Measurements from ENCODE around the gene HNRNPA3. TPM values are rescaled to one million over a fixed set of nuclear protein-coding genes. Genes with fewer than 3 reads are reported as not detected.
"Not testable (repeated sequence)": the region's sequence is repeated elsewhere in the genome, so short reads cannot be mapped to it uniquely, and the experiment has no call there.

HNRNPA3 gene
- total RNA-seq, 1 donor from 2014 or later, result 68.0 TPM

DNA sequence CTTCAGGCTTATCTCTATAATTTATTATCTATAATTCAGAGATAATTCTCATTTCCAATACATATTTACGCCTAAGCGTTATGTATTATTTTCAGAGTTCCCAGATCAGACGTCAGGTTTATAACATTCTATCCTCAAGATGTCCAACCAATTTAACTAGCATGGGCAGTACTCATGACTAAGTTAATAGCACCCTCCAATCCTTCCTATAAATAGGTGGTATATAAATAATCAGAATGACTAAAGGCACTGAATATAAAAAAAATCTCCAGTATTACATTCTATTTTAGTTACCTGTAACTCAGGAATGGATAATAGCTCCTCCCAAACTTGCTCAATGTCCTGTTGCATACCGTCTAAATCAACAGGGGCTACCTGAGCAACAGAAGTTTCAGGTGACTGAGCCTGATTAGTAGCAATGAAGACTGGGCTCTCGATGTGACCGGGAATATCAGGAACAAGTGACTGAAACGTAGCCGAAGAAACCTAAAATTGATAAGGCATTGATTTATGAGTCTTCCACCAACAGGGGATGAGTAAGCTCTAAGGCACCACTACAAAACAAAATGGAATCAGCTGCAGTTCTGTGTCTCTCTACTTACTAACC, 19.6 kb downstream of the HNRNPA3 start:
- no peak for DNase-seq (ENCODE audit: extremely low read depth, low read depth, low spot score)

DNA sequence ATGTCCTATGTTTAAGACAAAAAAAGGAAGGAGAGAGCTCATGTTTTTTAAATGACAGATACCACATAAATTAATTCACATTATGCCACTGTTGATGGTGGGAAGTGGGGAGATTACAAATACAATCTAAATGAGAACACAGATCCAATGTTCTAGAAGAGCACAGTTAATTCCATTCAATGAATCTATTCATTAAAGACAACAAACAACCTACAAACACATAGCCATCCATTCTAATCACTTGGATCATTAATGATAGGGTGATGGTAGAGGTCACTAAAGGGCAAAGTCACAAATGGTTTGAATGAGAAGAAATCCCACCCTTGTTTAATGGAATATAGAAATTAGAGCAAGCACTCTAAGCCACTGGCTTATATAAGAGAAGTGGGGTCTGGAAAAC, 21.7 kb downstream of the HNRNPA3 start:
- DNase-seq (ENCODE audit: extremely low read depth, low read depth, low spot score), result no peak

DNA sequence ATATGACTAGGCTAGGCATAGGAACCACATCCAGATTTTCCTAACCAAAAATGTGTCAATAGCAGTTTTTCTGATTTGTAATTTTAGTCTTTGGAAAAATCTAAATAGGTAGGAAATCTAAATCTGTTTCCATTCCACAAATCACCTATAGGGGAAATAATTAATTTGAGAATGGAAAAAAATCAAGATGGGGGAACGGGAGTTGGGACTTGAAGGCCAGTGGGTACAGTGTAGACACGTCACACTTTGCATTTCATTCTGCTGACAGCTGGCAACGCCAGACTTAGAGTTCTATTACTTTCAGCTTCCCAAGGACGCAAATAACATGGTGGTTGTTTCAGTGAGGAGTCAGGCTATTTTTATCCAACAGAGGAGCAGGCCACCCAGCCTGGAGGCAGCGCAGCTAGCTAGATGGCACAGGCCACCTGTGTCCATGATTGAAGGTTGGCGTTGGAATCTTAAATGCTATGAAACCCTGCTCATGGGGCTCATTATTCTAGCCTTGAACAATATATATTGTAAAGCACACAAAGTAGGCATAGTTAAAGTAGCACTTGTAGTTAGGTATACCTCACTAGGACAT, 23.4 kb downstream of the HNRNPA3 start:
- DNase-seq (ENCODE audit: extremely low read depth, low read depth, low spot score), result no peak

DNA sequence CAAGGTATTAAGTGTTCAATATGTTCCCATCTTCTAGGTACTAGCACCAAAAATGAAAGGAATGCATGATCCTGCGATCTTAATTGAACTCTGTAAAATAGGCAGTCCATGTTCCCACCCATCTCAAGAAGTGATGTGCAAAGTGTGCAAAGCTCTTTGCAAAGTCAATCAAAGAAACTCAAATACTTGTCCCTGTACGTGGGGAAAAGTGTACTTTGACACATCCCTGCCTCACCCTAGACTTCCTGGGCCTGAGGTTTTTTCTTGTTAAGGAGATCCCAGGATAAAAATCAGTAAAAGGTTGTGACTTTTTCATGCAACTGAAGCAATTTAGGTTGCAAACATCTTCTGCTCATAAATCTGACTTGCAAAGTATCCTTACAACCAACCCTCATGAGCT, 25.3 kb downstream of the HNRNPA3 start:
- DNase-seq (ENCODE audit: extremely low read depth, low read depth, low spot score), result no peak

DNA sequence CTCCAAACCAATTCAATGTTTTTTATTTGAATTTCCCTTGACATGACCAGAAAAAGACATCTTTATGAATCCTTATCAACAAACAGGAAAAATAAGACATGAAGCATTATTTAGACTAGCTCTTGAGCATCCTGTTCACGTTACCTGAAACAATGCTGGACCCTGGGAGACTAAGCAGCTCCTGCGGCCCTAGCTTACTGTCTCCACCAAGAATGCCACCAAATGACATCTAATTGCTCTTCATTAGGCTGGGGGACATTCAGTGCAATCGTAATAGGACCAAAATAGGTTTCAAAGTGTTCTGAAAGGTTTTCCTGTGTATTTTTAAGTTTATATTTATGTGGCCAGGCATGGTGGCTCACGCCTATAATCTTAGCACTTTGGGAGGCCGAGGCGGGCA, 26.5 kb downstream of the HNRNPA3 start:
- DNase-seq (ENCODE audit: extremely low read depth, low read depth, low spot score), result no peak

DNA sequence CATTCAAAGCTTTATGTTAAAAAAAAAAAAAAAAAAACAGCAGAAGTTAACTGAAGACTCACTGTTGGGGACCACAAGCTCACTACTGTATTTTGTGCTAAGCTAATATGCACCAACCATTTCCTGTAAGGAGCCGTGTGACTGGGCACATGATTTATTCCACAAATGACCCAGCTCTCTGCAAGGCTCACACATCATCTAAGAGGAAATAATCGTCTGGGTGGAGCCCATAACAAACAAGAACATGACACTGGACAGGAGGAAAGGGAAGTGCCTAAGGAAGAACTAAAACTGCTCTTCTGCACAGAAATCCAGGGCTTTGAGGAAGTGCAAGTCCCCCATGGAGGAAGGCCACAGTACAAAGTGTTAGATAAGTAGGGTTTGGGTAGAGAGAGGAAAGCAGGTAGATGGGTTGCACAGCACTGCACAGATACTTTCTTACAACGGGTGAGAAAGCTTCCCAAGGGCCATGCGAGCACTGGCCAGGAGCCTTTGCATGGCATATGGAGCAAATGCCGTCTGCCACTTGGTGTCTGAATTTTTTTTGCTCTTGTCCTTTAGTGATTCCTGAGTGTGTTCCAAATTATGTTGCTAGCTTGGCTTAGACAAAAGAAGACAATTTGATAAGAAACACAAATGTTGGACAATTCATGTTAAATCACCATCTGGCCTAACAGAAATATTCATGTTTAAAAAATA, 27.5 kb downstream of the HNRNPA3 start:
- no peak for DNase-seq (ENCODE audit: extremely low read depth, low read depth, low spot score)

DNA sequence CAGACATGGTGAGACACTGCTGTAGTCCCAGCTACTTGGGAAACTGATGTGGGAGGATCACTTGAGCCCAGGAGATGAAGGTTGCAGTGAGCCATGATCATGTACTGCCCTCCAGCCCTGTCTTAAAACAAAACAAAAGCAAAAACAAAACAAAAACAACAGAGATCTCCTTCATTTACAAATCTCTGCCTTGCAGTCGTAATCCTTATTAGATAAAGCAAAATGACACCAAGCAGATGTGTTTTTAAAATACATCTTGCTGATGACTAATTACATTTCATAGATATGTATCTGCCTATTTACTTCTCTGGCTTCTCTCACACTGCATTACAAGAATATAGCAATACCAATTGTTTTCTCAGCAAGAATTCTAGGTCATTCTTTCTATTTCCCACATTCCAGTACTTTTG, 29.1 kb downstream of the HNRNPA3 start:
- DNase-seq (ENCODE audit: extremely low read depth, low read depth, low spot score), result no peak

DNA sequence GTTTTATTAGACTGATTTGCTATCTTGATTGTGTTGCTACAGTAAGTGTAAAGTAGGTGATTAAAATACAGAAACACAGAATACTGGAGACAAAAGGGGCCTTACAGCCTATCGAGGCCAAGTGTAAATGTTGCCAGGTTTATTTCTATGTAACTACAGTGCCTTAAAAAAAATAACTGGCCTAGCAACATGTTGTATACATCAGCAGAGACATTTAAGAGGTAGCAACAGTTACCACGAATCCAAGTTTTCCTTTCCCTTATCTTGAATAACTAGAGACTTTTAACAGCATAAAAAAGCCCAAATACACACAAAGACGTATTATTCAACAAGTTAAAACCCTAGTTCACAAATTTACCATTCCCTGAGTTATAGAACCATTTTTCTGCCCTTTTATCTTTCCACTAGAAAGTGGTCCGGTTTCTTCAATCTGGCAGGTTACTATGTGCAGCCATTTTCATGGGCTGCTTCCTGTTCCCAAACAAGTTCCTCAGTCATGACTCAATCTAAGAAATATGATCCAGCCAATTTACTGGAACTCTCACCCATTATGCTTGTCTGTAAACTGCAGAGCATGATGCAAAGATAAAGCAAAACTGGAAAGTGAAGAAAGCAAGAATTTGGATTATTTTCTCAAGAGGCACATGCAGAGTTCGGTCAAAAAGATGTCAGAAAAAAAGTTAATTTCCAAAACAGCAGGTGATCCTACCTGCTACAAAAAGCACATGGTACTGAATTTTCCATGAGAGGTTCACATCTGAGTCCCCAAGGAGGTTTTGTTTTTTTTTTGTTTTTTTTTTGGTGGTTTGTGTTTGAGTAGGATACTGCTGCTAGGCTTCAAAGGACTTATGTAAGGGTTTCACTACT, 29.8 kb downstream of the HNRNPA3 start:
- peak; percentile 78 for DNase-seq (ENCODE audit: extremely low read depth, low read depth, low spot score)

DNA sequence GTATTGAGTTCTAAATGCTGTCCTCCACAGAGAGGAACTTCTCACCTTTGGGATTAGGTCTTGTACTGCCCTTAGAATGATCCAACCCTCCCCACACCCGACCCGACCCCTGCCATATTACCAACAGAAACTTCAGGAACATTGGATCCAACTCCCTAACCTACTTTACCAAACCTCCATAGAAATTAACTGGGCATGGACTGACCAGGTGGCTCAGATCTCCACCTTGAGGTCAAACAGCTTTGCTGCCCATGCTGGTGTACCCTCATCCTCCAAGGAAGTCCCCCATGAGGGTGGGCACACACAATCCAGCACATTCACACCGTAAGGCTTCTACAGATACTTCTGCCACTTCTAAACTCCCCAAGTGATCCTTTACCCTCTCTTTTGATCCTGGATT, 30.5 kb downstream of the HNRNPA3 start:
- no peak for DNase-seq (ENCODE audit: extremely low read depth, low read depth, low spot score)

DNA sequence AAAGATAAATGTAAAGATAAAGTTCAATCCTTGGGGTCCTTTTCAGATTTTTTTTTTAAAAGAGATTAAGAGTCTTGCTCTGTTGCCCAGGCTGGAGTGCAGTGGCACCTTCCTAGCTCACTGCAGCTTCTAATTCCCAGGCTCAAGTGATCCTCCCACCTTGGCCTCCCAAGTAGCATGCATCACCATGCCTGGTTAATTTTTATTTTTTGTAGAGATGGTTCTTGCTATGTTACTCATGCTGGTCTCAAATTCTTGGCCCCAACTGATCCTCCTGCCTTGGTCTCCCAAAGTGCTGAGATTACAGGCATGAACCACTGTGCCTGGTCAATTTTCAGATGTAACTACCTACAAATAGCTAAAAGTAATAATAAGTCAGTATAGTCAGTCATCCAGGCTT, 30.9 kb downstream of the HNRNPA3 start:
- no peak for DNase-seq (ENCODE audit: extremely low read depth, low read depth, low spot score)

DNA sequence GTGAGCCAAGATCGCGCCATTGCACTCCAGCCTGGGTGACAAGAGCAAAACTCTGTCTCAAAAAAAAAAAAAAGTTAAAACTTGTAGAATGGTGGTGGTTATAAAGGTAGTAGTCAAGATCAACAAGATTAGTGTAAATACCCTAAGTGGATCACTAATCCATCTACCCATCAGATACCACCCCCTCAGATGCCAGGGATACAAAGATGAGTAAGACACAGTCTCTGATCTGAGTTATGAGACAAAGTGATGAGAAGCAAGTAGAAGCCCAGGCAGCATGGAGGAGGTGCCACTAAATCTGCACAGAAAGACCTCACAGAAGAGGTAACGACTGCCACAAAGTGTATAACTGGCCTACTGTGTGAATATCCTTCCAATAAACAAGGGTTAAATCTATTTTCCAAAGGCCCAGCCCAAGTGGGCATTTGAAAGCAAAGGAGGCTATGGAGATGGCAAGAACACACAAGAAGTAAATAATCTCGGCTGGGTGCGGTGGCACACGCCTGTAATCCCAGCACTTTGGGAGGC, 31.7 kb downstream of the HNRNPA3 start:
- no peak for DNase-seq (ENCODE audit: extremely low read depth, low read depth, low spot score)

DNA sequence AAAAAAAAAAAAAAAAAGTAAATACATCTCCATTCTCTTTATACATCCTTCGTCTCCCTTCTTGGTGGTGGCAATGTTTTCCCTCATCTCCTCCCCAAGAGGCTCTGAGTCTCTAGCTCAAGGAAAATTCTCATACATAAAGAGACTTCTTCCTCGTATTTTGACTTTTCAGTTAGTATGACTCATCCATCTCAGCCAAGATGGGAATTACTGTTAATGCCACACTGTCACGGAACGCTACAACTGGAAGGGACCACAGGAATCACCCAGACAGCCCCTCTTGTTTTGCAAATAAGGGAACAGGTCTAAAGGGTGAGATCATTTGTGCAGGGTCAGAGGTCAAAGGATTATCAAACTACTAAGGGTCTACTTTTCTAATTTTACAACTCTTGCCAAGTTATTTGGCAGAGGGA, 32.4 kb downstream of the HNRNPA3 start:
- DNase-seq (ENCODE audit: extremely low read depth, low read depth, low spot score), result no peak

DNA sequence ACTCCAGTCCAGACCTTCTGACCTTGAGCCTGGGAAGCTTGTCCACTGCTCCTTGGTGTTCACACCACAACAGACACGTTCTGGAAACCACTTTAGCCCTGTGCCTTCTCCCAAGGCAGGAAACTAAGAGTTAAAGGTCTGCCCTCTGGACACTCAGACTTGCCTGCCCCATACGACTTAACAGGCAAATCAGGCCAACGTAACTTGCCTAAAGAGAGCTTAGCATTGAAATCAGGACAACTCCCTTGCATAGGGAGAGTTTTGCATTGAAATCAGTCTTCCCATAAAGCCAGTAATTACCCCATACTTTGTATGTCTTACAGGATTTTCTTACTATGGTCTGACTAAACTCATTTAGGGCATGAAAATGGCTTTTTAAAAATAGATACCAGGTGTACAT, 33.4 kb downstream of the HNRNPA3 start:
- DNase-seq (ENCODE audit: extremely low read depth, low read depth, low spot score), result no peak

DNA sequence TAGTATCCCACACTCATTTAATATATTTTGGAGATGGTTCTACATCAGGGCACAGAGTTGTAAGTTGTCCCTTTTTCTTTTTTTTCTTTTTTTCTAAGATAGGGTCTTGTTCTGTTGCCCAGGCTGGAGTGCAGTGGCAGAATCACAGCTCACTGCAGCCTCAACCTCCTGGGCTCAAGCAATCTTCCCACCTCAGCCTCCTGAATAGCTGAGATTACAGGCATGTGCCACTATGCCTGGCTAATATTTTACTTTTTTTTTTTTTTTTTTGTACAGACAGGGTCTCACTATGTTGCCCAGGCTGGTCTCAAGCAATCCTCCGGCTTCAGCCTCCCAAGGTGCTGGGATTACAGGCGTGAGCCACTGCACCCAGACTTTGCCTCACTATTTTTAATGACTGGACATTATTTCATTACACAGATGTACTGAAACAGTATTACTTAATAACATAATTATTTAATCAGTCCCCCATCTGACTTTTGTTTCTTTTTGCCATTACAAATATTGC, 34.0 kb downstream of the HNRNPA3 start:
- DNase-seq (ENCODE audit: extremely low read depth, low read depth, low spot score), result not testable (repeated sequence)

DNA sequence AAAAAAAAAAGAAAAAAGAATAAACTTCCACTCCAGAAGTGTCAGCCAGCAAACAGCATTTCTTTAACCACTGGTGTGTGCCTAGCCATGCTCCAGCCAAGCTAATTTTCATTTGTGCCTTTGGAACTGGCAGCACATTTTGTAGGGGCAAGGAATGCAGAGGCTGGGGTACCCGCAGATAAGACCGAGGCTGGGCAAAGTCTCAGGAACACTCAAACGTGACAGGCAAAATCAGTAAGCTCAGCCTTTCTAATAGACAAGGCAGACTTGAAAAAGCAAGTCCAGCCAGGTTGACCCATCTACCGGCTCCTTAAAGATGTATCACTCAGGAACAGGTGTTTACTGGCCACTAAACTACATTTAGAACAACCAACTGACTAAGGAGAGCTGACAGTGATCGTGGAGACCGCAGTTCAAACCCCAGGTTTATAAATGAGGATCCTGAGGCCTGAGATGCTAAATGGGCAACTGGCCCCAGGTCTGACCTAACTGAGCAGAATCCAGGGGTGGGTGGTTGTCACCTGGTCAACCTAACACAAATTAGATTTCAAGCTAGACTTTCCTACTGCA, 35.2 kb downstream of the HNRNPA3 start:
- no peak for DNase-seq (ENCODE audit: extremely low read depth, low read depth, low spot score)

DNA sequence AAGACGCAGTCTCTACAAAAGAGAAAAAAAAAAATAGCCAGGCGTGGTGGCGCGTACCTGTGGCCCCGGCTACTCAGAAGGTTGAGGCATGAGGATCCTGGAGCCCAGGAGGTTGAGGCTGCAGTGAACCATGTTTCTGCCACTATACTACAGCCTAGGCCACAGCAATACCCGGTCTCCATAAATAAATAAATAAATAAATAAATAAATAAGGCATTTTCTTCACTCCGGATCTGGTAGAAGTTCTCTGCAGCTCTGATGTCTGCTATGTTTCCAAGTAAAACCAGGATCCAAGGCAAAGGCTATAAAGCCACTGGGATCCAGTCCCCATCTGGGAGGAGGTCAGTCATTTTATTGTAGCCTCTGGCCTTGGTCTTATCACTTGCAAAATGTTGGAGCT, 36.4 kb downstream of the HNRNPA3 start:
- DNase-seq (ENCODE audit: extremely low read depth, low read depth, low spot score), result no peak

DNA sequence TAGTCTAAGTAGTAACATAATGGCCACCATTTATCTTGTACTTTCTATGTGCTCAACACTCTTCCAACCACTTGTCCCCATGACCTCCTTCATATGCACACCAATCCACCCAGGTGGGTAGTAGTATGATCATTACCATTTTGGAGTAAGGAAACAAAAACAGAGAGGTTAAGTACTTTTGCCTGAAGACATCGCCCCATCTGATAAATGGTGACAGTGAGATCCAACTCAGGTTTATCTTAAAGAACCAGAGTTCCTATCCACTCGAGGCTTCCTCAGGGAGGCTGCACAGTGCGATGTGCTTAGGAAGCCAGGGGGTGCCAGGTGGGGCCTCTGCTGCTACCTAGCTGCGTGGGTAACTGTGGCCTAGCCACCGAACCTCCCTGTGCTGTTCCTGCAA, 37.9 kb downstream of the HNRNPA3 start:
- no peak for DNase-seq (ENCODE audit: extremely low read depth, low read depth, low spot score)

DNA sequence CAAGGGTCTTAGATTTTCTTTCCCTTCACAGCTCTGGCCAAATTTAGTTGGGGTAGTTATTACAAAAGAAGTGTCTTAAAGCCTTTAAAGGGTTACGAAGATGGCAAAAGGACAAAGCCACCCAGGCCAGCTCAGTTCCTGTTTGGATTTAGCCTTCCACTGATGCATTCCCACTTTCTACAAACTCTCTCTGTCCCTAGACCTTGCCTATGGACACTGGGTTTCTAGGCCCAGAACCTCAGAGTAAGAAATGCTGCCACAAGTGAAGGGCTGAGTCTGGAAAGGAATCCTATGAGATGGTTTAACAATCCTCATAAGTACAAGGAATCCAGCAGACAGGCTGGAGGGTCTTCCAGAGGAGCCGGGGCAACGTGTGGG, 38.6 kb downstream of the HNRNPA3 start:
- DNase-seq (ENCODE audit: extremely low read depth, low read depth, low spot score), result no peak

DNA sequence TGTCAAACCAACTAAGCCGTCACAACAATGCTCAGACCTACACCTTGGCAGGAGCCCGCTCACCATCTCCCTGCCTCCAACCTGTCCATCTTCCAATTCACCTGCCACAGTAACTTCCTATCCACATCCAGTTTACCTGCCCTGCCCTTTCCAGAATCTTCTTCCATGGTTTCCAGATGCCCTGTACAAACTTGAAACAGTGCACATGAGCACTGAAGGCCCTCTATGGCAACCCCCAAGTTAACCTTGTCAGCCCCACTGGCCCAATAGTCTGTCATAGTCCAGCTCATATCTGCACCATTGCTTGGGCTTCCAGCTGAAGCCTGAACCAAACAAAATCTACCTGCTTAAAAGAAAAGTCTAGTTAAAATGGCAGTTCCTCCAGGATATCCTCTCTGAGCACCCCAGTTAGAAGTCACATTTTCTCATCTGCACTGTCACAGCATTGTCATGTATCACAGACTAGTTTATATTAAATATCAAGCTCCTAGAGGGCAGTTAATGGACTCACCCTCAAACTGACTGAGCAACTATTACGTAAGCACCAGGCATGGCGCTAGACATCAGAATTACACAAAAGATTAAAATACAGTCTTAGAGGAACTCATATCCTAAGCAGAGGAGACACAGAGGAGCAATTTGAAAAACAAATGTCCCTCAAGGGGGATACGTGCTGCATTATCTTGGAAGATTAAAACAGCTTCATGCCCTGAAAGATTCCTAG, 40.4 kb downstream of the HNRNPA3 start:
- no peak for DNase-seq (ENCODE audit: extremely low read depth, low read depth, low spot score)

DNA sequence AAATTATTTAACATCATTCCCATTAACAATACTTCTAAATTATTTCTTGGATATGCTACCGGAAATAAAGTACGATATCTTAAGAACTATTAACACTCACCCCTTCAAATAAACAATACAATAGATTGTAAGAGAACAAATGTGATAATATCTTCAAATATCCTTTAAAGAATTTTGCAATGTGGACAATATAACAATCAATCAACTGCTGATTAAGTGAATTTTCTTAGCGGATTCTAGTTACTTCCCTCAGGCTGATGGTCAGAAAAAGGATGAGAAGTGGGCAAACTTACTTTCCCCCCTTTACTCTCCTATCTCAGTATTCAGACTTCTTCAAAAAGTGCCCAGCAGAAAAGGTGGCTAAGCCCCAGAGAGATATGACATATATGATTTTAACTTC, 41.1 kb downstream of the HNRNPA3 start:
- no peak for DNase-seq (ENCODE audit: extremely low read depth, low read depth, low spot score)

Measured in glomerular endothelial cell (primary cell).